GM23248 (cell line): Measurements from ENCODE around the gene AAMP. TPM values are rescaled to one million over a fixed set of nuclear protein-coding genes. Genes with fewer than 3 reads are reported as not detected.

Experiments
- DNase-seq: peaks from one replicate; pipeline ENCODE4 v3.0.0-alpha.2; 2015
- H2AFZ ChIP-seq: fragments of 200-600 bp; sonication (generic); 2 replicates; pipeline ENCODE4 v1.6.1; 2016; ENCODE audit warnings: antibody characterized with exemption
- H3F3A ChIP-seq: fragments of 200-600 bp; sonication (generic); 2 replicates; pipeline ENCODE4 v1.6.1; 2016; ENCODE audit warnings: mild to moderate bottlenecking, antibody characterized with exemption, mixed run types; ENCODE audit not compliant: insufficient read depth
- H3K27ac ChIP-seq: fragments of 200-600 bp; sonication (generic); 2 replicates; pipeline ENCODE4 v1.5.1; 2016; ENCODE audit warnings: mild to moderate bottlenecking
- H3K27me3 ChIP-seq: fragments of 200-600 bp; sonication (generic); replicated peaks from 2 replicates; pipeline ENCODE4 v1.6.1; 2016; ENCODE audit warnings: mild to moderate bottlenecking; ENCODE audit not compliant: insufficient read depth
- H3K36me3 ChIP-seq: fragments of 200-600 bp; sonication (generic); 2 replicates; pipeline ENCODE4 v1.6.1; 2016; ENCODE audit warnings: low read depth, mild to moderate bottlenecking
- H3K4me1 ChIP-seq: fragments of 200-600 bp; sonication (generic); 2 replicates; pipeline ENCODE4 v1.6.1; 2016; ENCODE audit warnings: mild to moderate bottlenecking; ENCODE audit not compliant: insufficient read depth
- H3K4me2 ChIP-seq: fragments of 200-600 bp; sonication (generic); one replicate; pipeline ENCODE4 v1.6.1; 2016; ENCODE audit warnings: mild to moderate bottlenecking; ENCODE audit not compliant: unreplicated experiment
- H3K4me3 ChIP-seq: fragments of 200-600 bp; sonication (generic); 2 replicates; pipeline ENCODE4 v1.5.1; 2016; ENCODE audit warnings: mild to moderate bottlenecking
- H3K79me2 ChIP-seq: fragments of 200-600 bp; sonication (generic); 2 replicates; pipeline ENCODE4 v1.6.1; 2016; ENCODE audit warnings: mild to moderate bottlenecking; ENCODE audit not compliant: insufficient read depth
- H3K9ac ChIP-seq: fragments of 200-600 bp; sonication (generic); 2 replicates; pipeline ENCODE4 v1.6.1; 2016; ENCODE audit warnings: mild to moderate bottlenecking
- H3K9me2 ChIP-seq: fragments of 200-600 bp; sonication (generic); 2 replicates; pipeline ENCODE4 v1.6.1; 2016; ENCODE audit warnings: mixed run types, mild to moderate bottlenecking, moderate library complexity; ENCODE audit not compliant: insufficient read depth
- H3K9me3 ChIP-seq: fragments of 200-600 bp; sonication (generic); one replicate; pipeline ENCODE4 v1.6.1; 2017; ENCODE audit warnings: low read depth
- H4K20me1 ChIP-seq: fragments of 200-600 bp; sonication (generic); 2 replicates; pipeline ENCODE4 v1.6.0; 2016; ENCODE audit not compliant: insufficient read depth
- EZH2 ChIP-seq: fragments of 200-600 bp; sonication (generic); IDR thresholded peaks from 2 replicates; pipeline ENCODE4 v1.6.1; 2018; ENCODE audit warnings: antibody characterized with exemption, mild to moderate bottlenecking; ENCODE audit not compliant: insufficient read depth, poor library complexity, severe bottlenecking
- EZH2phosphoT487 ChIP-seq: fragments of 200-600 bp; sonication (generic); IDR thresholded peaks from 2 replicates; pipeline ENCODE4 v1.6.1; 2018; ENCODE audit warnings: antibody characterized with exemption, moderate library complexity, mild to moderate bottlenecking, low read depth; ENCODE audit not compliant: insufficient read depth
- WGBS, 2 experiments: methylation state at CpG; one replicate each; pipeline ENCODE4 v1.1.6; 2015 to 2017; ENCODE audit warnings: low lambda C conversion rate in 2 of 2, low coverage in 1 of 2; ENCODE audit errors: missing lambda C conversion rate in 2 of 2; 5-methylcytosine and 5-hydroxymethylcytosine counted together
- in situ Hi-C: fragments of 300-500 bp; cut with MboI; formaldehyde crosslinking; loops from 2 replicates; pipeline ENCODE4 v1.15.0; 2020
- polyA plus RNA-seq: library from polyadenylated mRNA; unstranded; fragments of >200 nt; fragmentation: Nextera tagmentation; extraction: Ambion mirVana; gene quantifications from 2 replicates; pipeline ENCODE4 v1.2.1, GENCODE V29; 2016
- total RNA-seq: library from RNA; depleted of rRNA; stranded (reverse); fragments of >200 nt; shearing (Covaris generic); gene quantifications from 2 replicates; pipeline ENCODE4 v1.2.3, GENCODE V29; 2014

The AAMP gene
- total and polyA plus RNA-seq, 2 experiments from 2014 or later, result 114 to 117 TPM

DNA sequence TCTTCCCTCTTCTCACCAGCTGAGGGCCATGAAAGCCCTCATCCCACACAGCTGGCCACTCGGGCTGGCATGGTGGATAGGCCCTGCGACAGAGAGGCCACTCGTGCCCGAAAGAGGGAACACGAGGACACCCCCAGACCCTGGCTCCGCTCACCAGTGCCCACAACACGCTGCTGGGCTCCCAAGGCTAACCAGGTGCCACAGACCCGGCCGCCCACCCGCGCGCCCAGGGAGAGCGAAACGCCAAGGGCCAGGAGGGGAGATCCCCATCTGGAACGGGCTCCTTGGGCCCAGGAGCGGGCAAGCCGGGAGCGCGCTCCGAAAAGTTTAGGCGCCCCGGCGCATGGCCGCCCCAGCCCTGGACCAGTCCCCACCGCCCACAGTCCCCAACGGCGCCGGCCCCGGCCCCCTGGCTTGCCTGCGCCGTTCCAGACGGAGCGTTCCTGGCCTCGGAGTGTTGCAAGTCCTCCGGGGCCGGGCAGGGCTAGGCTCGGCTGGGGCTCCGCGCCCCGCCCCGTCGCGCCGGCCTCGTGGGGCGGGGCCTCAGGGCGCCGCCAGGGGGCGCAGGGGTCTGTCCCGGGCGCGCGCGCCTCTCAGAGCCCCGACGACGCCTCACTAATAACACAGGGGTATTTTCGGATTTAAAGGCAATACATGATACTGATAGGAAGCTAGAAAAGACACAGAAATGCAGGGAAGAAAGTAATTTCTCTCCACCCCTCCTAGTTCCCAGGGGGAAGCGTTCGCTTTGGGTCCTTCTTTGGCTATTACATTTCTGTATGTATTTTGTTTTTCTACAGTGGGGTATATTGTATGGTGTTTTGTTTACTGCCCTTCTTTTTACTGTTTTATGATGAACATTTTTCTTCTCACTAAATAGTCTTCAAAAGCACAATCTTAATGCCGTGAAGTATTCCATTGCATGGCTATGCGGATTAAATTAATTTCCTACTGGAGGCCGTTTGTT, 22.4 kb upstream of the AAMP start, which contains the start of gene TMBIM1:
Gene TMBIM1, minus strand, starts transcription at position 456 of the 967 bp plus-strand sequence. CDS start 10,362 bp downstream, outside the sequence.
- peaks cover 31% of the 10 kb centered on the region for H3K4me1 ChIP-seq
- H3K9me3 ChIP-seq, result no peaks in the 10 kb centered on the region
- H3K4me2 ChIP-seq, result peak within 1 kb of the TSS; percentile 92
- H3K4me3 ChIP-seq, result peak within 1 kb of the TSS; percentile 89
- peak; percentile 93 for DNase-seq
- H3K27ac ChIP-seq, result peak within 1 kb of the TSS; percentile 81
- no peaks in the 10 kb centered on the region for H3K9me2 ChIP-seq
- WGBS, 2 experiments, result 3 to 5% methylated on average over 47 to 52 of the region's 63 CpGs
- in situ Hi-C loops, result no loop called here
- peaks cover 55% of the 10 kb centered on the region for H3K79me2 ChIP-seq
- H2AFZ ChIP-seq, result peak within 1 kb of the TSS; percentile 95
- no peaks in the 10 kb centered on the region for H4K20me1 ChIP-seq
- no peaks in the 10 kb centered on the region for H3K27me3 ChIP-seq
- TF ChIP-seq EZH2phosphoT487 (no peak), EZH2 (no peak)
- peak within 1 kb of the TSS; percentile 93 for H3K9ac ChIP-seq
- no peaks in the 10 kb centered on the region for H3K36me3 ChIP-seq
- H3F3A ChIP-seq, result peaks cover 26% of the 10 kb centered on the region

DNA sequence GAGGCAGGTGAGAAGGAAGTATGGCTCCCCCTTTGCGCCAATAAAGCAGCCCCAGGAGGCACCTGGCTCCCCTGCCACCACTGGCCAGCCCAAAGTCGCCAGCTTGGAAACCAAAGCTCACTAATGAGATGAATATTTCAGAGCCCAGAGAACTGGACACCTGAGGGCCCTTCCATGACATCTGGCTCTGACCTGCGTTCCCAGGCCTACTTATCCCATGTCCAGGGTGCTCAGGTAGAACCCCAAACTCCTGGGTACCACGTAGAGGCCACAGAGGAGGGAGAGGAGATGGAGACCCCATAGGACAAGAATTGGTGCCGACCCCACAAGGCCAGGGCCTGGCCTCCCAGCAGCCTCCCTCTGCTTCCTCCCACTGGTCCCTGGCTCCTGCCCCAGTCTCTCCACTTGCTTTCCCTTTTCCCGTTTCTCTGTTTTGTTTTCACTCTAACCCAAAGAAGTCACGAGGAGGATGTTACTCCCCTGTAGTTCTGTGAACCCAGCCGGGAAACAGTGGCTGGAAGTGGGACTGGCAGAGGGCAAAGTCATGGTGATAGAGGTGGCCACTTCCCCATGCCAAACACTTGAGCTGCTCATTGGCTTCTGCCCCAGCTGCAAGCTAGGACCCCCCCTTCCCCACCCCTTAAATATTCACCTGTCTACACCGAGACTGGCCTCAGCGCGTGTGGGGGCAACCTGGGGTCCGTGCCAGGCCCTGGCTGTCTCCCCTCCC, 21.5 kb upstream of the AAMP start:
- 18% methylated on average over 11 to 12 of the region's 12 CpGs for WGBS, 2 experiments
- peaks cover 26% of the 10 kb centered on the region for H3F3A ChIP-seq
- H3K27me3 ChIP-seq, result no peaks in the 10 kb centered on the region
- peak overlapping the region; percentile 92 for H3K4me2 ChIP-seq
- H3K4me3 ChIP-seq, result peak overlapping the region; percentile 89
- H3K9ac ChIP-seq, result peak overlapping the region; percentile 93
- TF ChIP-seq EZH2 (no peak), EZH2phosphoT487 (no peak)
- no peaks in the 10 kb centered on the region for H3K9me3 ChIP-seq
- H3K36me3 ChIP-seq, result no peaks in the 10 kb centered on the region
- H3K27ac ChIP-seq, result peak overlapping the region; percentile 81
- H3K9me2 ChIP-seq, result no peaks in the 10 kb centered on the region
- no peaks in the 10 kb centered on the region for H4K20me1 ChIP-seq
- peaks cover 56% of the 10 kb centered on the region for H3K79me2 ChIP-seq
- peak; percentile 55 for DNase-seq
- peak overlapping the region; percentile 95 for H2AFZ ChIP-seq
- in situ Hi-C loops, result no loop called here
- peaks cover 33% of the 10 kb centered on the region for H3K4me1 ChIP-seq

DNA sequence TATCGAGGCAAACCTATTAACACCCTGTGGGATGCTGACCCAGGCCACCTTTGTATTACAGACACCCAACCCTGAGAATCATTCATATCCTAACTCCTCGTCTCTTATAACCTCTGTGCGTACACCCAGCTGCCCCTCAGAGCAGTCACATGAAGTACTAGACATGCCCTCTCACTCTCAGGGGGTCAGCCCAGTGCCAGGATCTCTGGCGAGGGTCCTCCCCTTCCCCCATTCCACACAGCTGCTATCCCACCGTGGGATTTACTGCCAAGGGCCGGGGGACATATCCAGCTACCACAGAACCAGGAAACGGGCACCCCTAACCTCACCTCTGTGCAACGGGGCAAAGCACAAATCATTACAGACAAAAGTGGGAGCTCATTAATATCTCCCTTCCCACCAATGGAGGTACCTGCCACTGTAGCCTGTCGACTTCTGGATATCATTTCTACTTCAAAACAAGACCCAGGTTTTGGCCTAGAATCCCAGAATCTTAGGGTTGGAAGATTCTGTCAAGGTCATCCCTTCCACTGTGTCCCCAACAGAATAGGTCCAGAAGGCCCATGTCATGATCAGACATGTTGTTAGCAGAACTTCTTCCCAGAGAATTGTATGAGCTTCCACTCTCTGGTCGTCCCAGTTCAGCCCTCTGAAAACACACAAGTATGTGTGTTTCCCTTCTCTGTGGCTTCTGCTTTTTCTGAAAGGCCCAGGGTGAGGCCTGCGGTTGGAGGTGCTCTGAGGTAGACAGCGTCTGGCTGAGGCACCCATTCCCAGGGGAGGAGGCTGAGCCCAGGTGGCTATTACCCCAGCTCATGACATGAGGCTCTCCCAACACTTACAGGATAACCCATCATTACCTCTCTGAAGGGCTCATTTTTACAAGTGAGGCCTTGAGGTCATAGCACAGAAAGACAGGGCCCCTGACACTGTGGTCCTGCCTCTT, 20.7 kb upstream of the AAMP start:
- Histone ChIP-seq H4K20me1 (no peaks in the 10 kb centered on the region), H3K4me1 (peaks cover 42% of the 10 kb centered on the region), H3K4me3 (peak overlapping the region; percentile 89), H3K27ac (peak overlapping the region; percentile 81), H3K9me2 (no peaks in the 10 kb centered on the region), H3K4me2 (peak overlapping the region; percentile 92), H3K79me2 (peaks cover 64% of the 10 kb centered on the region), H3K27me3 (no peaks in the 10 kb centered on the region), H3K9ac (peak overlapping the region; percentile 93), H3K36me3 (no peaks in the 10 kb centered on the region), H3K9me3 (no peaks in the 10 kb centered on the region), H3F3A (peaks cover 35% of the 10 kb centered on the region), H2AFZ (no peak overlapping the region)
- in situ Hi-C loops, result no loop called here
- WGBS, 2 experiments, result 15 to 18% methylated on average over 12 of the region's 12 CpGs
- peak; percentile 28 for DNase-seq
- TF ChIP-seq EZH2 (no peak), EZH2phosphoT487 (no peak)
